ENCODE data around the gene VILL.

GRCh38 chr3:38047896-38048295, 57.3 kb downstream of the VILL start:
- TF ChIP-seq GATA2 (IDR thresholded peaks at IDR 0.05; ENCODE audit: low read depth, low read length) (no peak), GATA3 (IDR thresholded peaks at IDR 0.05; ENCODE audit: low read depth, low read length) (no peak)

Data from SH-SY5Y (cell line).